Natural killer cell (primary cell): ENCODE measurements around the gene PHPT1. TPM values are rescaled to one million over a fixed set of nuclear protein-coding genes. Genes with fewer than 3 reads are reported as not detected.
A peak's percentile ranks its signal among the peaks of the same experiment; 100 is the strongest.

ENCODE experiments used
- ATAC-seq, 3 donors: fragments of 150-1000 bp in 2 of 3; fragments of 200-7000 bp in 1 of 3; cut with Tn5 transposase; 1 replicate in 1 of 3; 2 replicates in 2 of 3; pipeline ENCODE4 v1.10.0; 2021; ENCODE audit warnings: mild to moderate bottlenecking in 2 of 3, moderate library complexity in 2 of 3
- DNase-seq, 2 donors: peaks; one replicate each; pipeline versions ENCODE4 v3.0.0 to v3.0.0-alpha.2; 2013 to 2021; ENCODE audit warnings: mixed read lengths in 1 of 2
- H3K27ac ChIP-seq: one replicate; pipeline ENCODE4 v1.5.1; 2013; ENCODE audit warnings: mild to moderate bottlenecking, low read length
- H3K27me3 ChIP-seq: one replicate; pipeline ENCODE4 v1.6.1; 2013; ENCODE audit warnings: low read length; ENCODE audit not compliant: control insufficient read depth, insufficient read depth
- H3K36me3 ChIP-seq: one replicate; pipeline ENCODE4 v1.6.1; 2013; ENCODE audit warnings: low read length; ENCODE audit not compliant: control insufficient read depth, insufficient read depth
- H3K4me1 ChIP-seq: one replicate; pipeline ENCODE4 v1.6.1; 2013; ENCODE audit warnings: low read length; ENCODE audit not compliant: control insufficient read depth, insufficient read depth
- H3K4me3 ChIP-seq: one replicate; pipeline ENCODE4 v1.5.1; 2013; ENCODE audit warnings: low read length
- H3K9me3 ChIP-seq: one replicate; pipeline ENCODE4 v1.6.1; 2013; ENCODE audit warnings: low read length; ENCODE audit not compliant: control insufficient read depth, insufficient read depth
- H3K27ac Mint-ChIP-seq, 2 donors: one replicate each; pipeline ENCODE4 v1.8.0; 2022; ENCODE audit warnings: mild to moderate bottlenecking in 2 of 2, mixed read lengths in 2 of 2, moderate library complexity in 1 of 2
- H3K27me3 Mint-ChIP-seq, 2 donors: one replicate each; pipeline ENCODE4 v1.8.0; 2022; ENCODE audit warnings: low read depth in 2 of 2, mixed read lengths in 2 of 2
- H3K36me3 Mint-ChIP-seq: one replicate; pipeline ENCODE4 v1.8.0; 2022; ENCODE audit warnings: mixed read lengths
- H3K4me1 Mint-ChIP-seq, 2 donors: one replicate each; pipeline ENCODE4 v1.8.0; 2022; ENCODE audit warnings: mixed read lengths in 2 of 2
- H3K4me3 Mint-ChIP-seq: one replicate; pipeline ENCODE4 v1.8.0; 2022; ENCODE audit warnings: mild to moderate bottlenecking, moderate library complexity, mixed read lengths
- H3K9me3 Mint-ChIP-seq, 2 donors: one replicate each; pipeline ENCODE4 v1.8.0; 2022; ENCODE audit warnings: mixed read lengths in 2 of 2
- CTCF ChIP-seq: fragments of 200-600 bp; IDR thresholded peaks from one replicate; pipeline ENCODE4 v1.8.0; 2022; ENCODE audit warnings: antibody characterized with exemption
- WGBS: methylation state at CpG from one replicate; pipeline ENCODE4 v1.1.7; 2013; ENCODE audit warnings: missing lambda C conversion rate; ENCODE audit not compliant: insufficient coverage; 5-methylcytosine and 5-hydroxymethylcytosine counted together
- intact Hi-C: fragments of 100-400 bp; cut with micrococcal nuclease; formaldehyde crosslinking; loops from one replicate; pipeline ENCODE4 v1.14.2; 2022
- total RNA-seq, 4 donors: library from RNA; stranded (reverse); fragments of 120-200 nt in 1 of 4; gene quantifications; one replicate each; pipeline versions ENCODE4 v1.2.3 to v1.2.4, GENCODE V29; 2013 to 2022

The PHPT1 gene
- total RNA-seq, 3 donors from 2014 or later (not counting 1 experiment from before 2014, with no cell fraction given), result 63.5 to 69.8 (median 67.7) TPM

- intact Hi-C loops, result no loop called here
- H3K36me3 Mint-ChIP-seq, result no peaks in the 10 kb centered on the region
- H3K27ac Mint-ChIP-seq, result no peak overlapping the region
- Histone ChIP-seq H3K36me3 (peaks cover 27% of the 10 kb centered on the region), H3K27ac (no peak overlapping the region), H3K9me3 (no peaks in the 10 kb centered on the region), H3K27me3 (no peaks in the 10 kb centered on the region), H3K4me1 (peaks cover 22% of the 10 kb centered on the region), H3K4me3 (no peak overlapping the region)
- DNase-seq (peak in 1 of 2 donors; percentile 2), ATAC-seq (no peak)
- WGBS, result 95% methylated on average over 9 of the region's 9 CpGs
- no peak for TF ChIP-seq CTCF
- H3K4me3 Mint-ChIP-seq, result no peak overlapping the region
- H3K27me3 Mint-ChIP-seq, result no peaks in the 10 kb centered on the region
- no peaks in the 10 kb centered on the region for H3K9me3 Mint-ChIP-seq
- H3K4me1 Mint-ChIP-seq, result peaks cover 12 to 15% of the 10 kb centered on the region in 2 donors
These were observed 11.3 kb downstream of the PHPT1 start for GRCh38 chr9:136860529-136860928.

GRCh38 chr9:136860933-136861873 is 12.0 kb downstream of the PHPT1 start:
- no peak overlapping the region for H3K4me3 ChIP-seq
- H3K27ac Mint-ChIP-seq, result no peak overlapping the region
- H3K4me3 Mint-ChIP-seq, result no peak overlapping the region
- H3K9me3 Mint-ChIP-seq, result no peaks in the 10 kb centered on the region
- H3K27me3 ChIP-seq, result no peaks in the 10 kb centered on the region
- no peaks in the 10 kb centered on the region for H3K36me3 Mint-ChIP-seq
- peaks cover 12 to 16% of the 10 kb centered on the region in 2 donors for H3K4me1 Mint-ChIP-seq
- peaks cover 24% of the 10 kb centered on the region for H3K4me1 ChIP-seq
- intact Hi-C loops, result no loop called here
- DNase-seq (peak in 1 of 2 donors; percentile 1), ATAC-seq (no peak)
- H3K9me3 ChIP-seq, result no peaks in the 10 kb centered on the region
- WGBS, result 97% methylated on average over 22 of the region's 22 CpGs
- no peak for TF ChIP-seq CTCF
- no peaks in the 10 kb centered on the region for H3K27me3 Mint-ChIP-seq
- no peak overlapping the region for H3K27ac ChIP-seq
- peaks cover 27% of the 10 kb centered on the region for H3K36me3 ChIP-seq

GRCh38 chr9:136861874-136862457 is 12.8 kb downstream of the PHPT1 start:
- intact Hi-C loops, result no loop called here
- Mint-ChIP-seq H3K9me3 (no peaks in the 10 kb centered on the region), H3K27ac (no peak overlapping the region), H3K4me3 (no peak overlapping the region), H3K27me3 (no peaks in the 10 kb centered on the region), H3K4me1 (peaks cover 12 to 16% of the 10 kb centered on the region in 2 donors), H3K36me3 (no peaks in the 10 kb centered on the region)
- Histone ChIP-seq H3K9me3 (no peaks in the 10 kb centered on the region), H3K36me3 (peaks cover 27% of the 10 kb centered on the region), H3K4me1 (peaks cover 21% of the 10 kb centered on the region), H3K27me3 (no peaks in the 10 kb centered on the region), H3K27ac (no peak overlapping the region), H3K4me3 (no peak overlapping the region)
- no peak for TF ChIP-seq CTCF
- no peak for DNase-seq
- 93% methylated on average over 24 of the region's 26 CpGs for WGBS
- ATAC-seq, result no peak
